Measurements from ENCODE around the gene RIMBP2. TPM values are rescaled to one million over a fixed set of nuclear protein-coding genes. Genes with fewer than 3 reads are reported as not detected.
"Not testable (repeated sequence)": the region's sequence is repeated elsewhere in the genome, so short reads cannot be mapped to it uniquely, and the experiment has no call there.

RIMBP2 gene
- total RNA-seq, 4 donors from 2014 or later: 0.22 to 1.4 (median 1.2) TPM; not detected in 1

GRCh38 chr12:130646716-130647370 lies 69.3 kb downstream of the RIMBP2 start:
- WGBS, 2 donors: 78 to 83% methylated on average over 16 of the region's 16 CpGs
- Histone ChIP-seq H3K36me3 (no peaks in the 10 kb centered on the region), H3K27me3 (no peaks in the 10 kb centered on the region), H3K4me3 (no peak overlapping the region), H3K9me3 (peaks cover 0 to 32% (median 0%) of the 10 kb centered on the region in 4 donors), H3K4me1 (no peaks in the 10 kb centered on the region), H3K27ac (no peak overlapping the region)
- TF ChIP-seq CTCF (IDR thresholded peaks at IDR 0.05) (no peak), POLR2A (IDR thresholded peaks at IDR 0.05) (no peak), EP300 (IDR thresholded peaks at IDR 0.05) (no peak)
- no peak for DNase-seq (ENCODE audit: low spot score in 2 of 2)

GRCh38 chr12:130646191-130646590 lies 69.9 kb downstream of the RIMBP2 start:
- WGBS, 2 donors: 67 to 74% methylated on average over 4 of the region's 4 CpGs
- peaks cover 0 to 37% (median 0%) of the 10 kb centered on the region in 4 donors for H3K9me3 ChIP-seq
- not testable (repeated sequence) for H3K4me1 ChIP-seq; H3K27ac ChIP-seq; H3K4me3 ChIP-seq; DNase-seq (ENCODE audit: low spot score in 2 of 2); H3K36me3 ChIP-seq; H3K27me3 ChIP-seq

GRCh38 chr12:130645751-130646150 lies 70.3 kb downstream of the RIMBP2 start:
- Histone ChIP-seq H3K4me1 (no peaks in the 10 kb centered on the region), H3K27ac (no peak overlapping the region), H3K9me3 (peaks cover 0 to 40% (median 0%) of the 10 kb centered on the region in 4 donors), H3K27me3 (no peaks in the 10 kb centered on the region), H3K36me3 (no peaks in the 10 kb centered on the region), H3K4me3 (no peak overlapping the region)
- TF ChIP-seq POLR2A (IDR thresholded peaks at IDR 0.05): no peak
- TF ChIP-seq EP300 (IDR thresholded peaks at IDR 0.05): no peak
- no peak for TF ChIP-seq CTCF (IDR thresholded peaks at IDR 0.05)
- DNase-seq (ENCODE audit: low spot score in 2 of 2): no peak
- WGBS, 2 donors: 73 to 86% methylated on average over 2 of the region's 2 CpGs

- no peak overlapping the region for H3K27ac ChIP-seq
- TF ChIP-seq CTCF (IDR thresholded peaks at IDR 0.05) (no peak), POLR2A (IDR thresholded peaks at IDR 0.05) (no peak), EP300 (IDR thresholded peaks at IDR 0.05) (no peak)
- H3K36me3 ChIP-seq: no peaks in the 10 kb centered on the region
- 87 to 88% methylated on average over 13 of the region's 13 CpGs for WGBS, 2 donors
- no peak overlapping the region for H3K4me3 ChIP-seq
- no peaks in the 10 kb centered on the region for H3K4me1 ChIP-seq
- no peaks in the 10 kb centered on the region for H3K27me3 ChIP-seq
- peaks cover 0 to 38% (median 0%) of the 10 kb centered on the region in 4 donors for H3K9me3 ChIP-seq
- DNase-seq (ENCODE audit: low spot score in 2 of 2): no peak
These were observed 71.5 kb downstream of the RIMBP2 start for GRCh38 chr12:130644566-130644965.

- 84% methylated on average over 11 to 12 of the region's 12 CpGs for WGBS, 2 donors
These were observed 72.0 kb downstream of the RIMBP2 start for GRCh38 chr12:130644146-130644545.

More at GRCh38 chr12:130644146-130644545, 72.0 kb downstream of the RIMBP2 start:
- Histone ChIP-seq H3K4me1 (no peaks in the 10 kb centered on the region), H3K27me3 (no peaks in the 10 kb centered on the region), H3K27ac (no peak overlapping the region), H3K4me3 (no peak overlapping the region), H3K9me3 (peaks cover 0 to 34% (median 0%) of the 10 kb centered on the region in 4 donors), H3K36me3 (no peaks in the 10 kb centered on the region)
- DNase-seq (ENCODE audit: low spot score in 2 of 2): no peak
- TF ChIP-seq POLR2A (IDR thresholded peaks at IDR 0.05): no peak
- no peak for TF ChIP-seq EP300 (IDR thresholded peaks at IDR 0.05)
- TF ChIP-seq CTCF (IDR thresholded peaks at IDR 0.05): no peak

All from tibial nerve (tissue), 4 donors.